D721Med (cell line): ENCODE measurements around the gene TMEM179.
"Not testable (repeated sequence)": the region's sequence is repeated elsewhere in the genome, so short reads cannot be mapped to it uniquely, and the experiment has no call there.

Experiments used
- DNase-seq: peaks from one replicate; pipeline ENCODE4 v3.0.0; 2011; ENCODE audit warnings: low spot score; ENCODE audit not compliant: insufficient read length
- FAIRE-seq: peaks from 2 replicates; lab custom pipeline; 2011; peaks lifted over from hg19 to GRCh38; lab: Jason Lieb, UNC
- TF ChIP-seq, protein P1 (sequence below): IDR thresholded peaks from 2 replicates; pipeline ENCODE4 v1.5.1; 2012; ENCODE audit warnings: mild to moderate bottlenecking, control low read depth; ENCODE audit not compliant: insufficient read depth; ENCODE audit errors: missing control alignments

The TMEM179 gene

DNA sequence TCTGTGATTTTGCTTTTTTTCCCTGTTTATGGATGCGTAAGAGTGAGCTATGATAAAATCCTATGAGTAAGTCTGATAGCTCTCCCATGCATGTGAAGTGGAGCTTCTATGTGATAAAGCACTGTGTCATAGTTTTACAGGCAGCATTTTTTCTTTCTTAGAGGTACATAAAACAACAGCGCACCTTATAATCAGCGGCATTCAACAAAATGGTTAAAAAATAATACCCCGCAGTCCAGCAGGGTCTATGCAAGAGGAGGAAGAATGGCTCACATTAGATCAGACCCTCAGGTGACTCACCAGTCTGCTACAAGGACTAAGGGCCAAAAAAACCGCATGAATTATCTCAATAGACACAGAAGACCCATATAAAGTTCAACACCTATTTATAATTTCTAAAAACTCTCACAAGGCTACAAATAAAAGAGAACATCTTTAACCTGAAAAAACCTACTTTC, 33.0 kb upstream of the TMEM179 start:
- no peak for DNase-seq
- FAIRE-seq, result no peak
- TF ChIP-seq, protein P1, sequence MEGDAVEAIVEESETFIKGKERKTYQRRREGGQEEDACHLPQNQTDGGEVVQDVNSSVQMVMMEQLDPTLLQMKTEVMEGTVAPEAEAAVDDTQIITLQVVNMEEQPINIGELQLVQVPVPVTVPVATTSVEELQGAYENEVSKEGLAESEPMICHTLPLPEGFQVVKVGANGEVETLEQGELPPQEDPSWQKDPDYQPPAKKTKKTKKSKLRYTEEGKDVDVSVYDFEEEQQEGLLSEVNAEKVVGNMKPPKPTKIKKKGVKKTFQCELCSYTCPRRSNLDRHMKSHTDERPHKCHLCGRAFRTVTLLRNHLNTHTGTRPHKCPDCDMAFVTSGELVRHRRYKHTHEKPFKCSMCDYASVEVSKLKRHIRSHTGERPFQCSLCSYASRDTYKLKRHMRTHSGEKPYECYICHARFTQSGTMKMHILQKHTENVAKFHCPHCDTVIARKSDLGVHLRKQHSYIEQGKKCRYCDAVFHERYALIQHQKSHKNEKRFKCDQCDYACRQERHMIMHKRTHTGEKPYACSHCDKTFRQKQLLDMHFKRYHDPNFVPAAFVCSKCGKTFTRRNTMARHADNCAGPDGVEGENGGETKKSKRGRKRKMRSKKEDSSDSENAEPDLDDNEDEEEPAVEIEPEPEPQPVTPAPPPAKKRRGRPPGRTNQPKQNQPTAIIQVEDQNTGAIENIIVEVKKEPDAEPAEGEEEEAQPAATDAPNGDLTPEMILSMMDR, result no peak

DNA sequence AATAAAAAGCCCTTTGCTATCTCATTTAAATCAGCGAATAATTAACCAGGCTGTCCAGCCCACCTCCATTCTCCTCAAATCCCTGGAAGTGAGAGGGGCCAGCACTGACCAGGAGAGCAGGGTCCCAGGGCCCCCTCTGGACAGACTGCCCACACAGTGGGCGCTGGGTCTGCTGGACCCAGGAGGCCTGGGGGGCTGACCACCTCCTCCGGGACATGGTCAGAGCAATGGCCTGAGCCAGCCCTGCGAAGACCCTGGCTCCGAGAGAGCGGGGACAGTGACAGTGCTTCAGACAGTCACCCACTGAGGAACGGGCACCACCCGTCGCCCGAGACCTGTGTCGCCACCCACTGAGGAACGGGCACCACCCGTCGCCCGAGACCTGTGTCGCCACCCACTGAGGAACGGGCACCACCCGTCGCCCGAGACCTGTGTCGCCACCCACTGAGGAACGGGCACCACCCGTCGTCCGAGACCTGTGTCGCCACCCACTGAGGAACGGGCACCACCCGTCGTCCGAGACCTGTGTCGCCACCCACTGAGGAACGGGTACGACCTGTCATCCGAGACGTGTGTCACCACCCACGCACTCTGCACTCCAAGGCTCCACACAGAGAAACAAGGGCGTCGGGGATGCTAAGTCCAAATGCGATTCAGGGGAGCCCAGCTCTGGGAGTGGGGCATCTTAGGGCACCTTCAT, 32.4 kb upstream of the TMEM179 start:
- not testable (repeated sequence) for FAIRE-seq, DNase-seq

DNA sequence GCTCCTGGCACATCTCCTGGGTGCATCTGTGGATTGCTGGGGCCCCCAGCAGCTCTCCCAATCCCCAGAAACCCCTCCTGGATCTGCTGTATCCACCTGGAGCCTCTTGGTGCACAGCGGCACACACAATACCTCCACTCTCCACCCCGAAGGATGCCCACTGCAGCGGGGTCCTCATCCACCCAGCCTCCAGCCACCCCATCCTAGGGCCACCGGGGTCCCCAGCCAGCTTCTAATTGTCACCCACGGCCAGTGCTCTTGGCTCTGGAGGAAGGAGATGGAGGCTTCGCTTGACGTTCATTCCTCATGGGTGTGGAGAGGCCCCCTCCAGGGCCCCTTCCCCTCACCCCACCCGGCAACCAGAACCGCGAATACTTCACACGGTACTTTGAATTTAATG, 31.6 kb upstream of the TMEM179 start:
- FAIRE-seq (no peak), DNase-seq (no peak)
- TF ChIP-seq, protein P1, result no peak

DNA sequence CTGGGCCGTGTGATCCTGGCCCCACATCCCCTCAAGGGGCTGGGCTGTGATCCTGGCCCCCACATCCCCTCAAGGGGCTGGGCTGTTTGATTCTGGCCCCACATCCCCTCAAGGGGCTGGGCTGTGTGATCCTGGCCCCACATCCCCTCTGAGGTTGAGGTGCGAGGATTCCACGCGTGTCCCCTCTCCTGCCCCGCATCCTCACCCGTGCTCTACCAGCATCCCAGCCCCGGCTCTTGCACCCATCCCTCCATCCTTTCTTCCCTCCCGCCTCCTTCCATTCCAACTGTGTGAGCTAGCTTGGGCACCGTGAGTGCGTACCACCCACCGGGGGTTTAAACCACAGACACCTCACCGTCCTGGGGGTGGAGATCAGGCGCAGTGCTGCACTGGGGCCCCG, 31.1 kb upstream of the TMEM179 start:
- FAIRE-seq, result no peak
- TF ChIP-seq, protein P1, result no peak
- DNase-seq, result no peak

DNA sequence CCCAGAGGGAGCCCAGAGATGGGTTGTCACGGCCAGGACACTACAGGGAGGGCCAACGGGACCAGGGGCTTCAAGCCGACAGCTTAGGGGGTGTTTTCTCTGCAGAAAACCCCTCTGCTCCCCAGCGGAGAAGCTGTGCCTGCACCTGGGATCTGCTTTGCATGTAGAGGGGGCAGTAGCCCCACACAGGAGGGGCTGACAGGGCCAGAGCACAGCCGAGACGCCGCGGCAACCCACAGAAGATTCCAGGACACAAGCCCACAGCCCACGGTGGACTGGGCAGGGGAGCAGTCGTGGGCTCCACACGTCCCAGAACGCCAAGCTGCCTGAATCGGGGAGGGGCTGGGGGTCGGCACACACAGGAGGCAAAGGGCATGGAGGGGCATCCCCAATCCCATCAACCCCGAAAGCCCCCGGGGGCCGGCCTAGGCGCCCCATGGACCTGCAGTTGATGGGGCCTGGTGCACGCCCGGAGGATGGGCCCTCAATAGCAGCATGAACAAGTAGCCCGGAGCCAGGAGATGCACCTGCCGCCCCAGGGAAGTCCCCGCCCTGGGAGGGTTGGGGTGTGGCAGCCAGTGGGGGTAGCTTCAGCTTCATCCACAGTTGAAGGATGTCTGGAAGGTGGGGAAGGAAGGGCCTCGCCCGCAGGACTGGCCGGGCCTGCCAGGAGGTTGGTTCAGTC, 30.5 kb upstream of the TMEM179 start:
- DNase-seq (no peak), FAIRE-seq (no peak)
- TF ChIP-seq, protein P1, result no peak

DNA sequence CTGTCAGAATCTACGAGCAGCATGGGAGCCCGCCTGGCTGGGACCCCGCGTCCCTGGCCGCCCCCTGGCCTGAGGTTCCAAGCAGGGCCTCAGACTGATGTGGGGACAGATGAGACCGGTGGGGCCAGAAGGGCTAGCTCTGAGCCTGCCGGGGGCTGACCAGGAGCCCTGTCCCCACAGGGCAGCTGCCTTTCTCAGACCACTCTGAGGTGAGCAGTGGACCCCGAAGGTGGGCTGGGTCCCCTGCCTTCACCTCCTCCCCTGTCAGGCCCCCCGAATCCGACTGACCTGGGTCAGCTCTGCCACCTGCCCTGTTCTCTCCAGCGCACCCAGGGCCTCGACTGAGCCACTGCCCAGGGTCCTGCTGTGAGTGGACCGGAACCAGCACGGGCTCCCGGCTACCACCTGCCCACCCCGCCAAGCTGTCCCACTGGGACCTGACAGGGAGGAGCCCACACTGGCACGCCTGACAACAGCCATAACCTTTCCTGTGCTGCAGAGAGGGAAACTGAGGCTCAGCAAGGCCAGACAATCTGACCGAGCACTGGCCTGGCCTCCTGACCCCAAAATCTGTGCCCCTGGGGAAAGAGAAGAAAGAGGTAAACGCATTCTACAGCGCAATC, 29.7 kb upstream of the TMEM179 start:
- FAIRE-seq (no peak), DNase-seq (no peak)
- TF ChIP-seq, protein P1, result no peak

DNA sequence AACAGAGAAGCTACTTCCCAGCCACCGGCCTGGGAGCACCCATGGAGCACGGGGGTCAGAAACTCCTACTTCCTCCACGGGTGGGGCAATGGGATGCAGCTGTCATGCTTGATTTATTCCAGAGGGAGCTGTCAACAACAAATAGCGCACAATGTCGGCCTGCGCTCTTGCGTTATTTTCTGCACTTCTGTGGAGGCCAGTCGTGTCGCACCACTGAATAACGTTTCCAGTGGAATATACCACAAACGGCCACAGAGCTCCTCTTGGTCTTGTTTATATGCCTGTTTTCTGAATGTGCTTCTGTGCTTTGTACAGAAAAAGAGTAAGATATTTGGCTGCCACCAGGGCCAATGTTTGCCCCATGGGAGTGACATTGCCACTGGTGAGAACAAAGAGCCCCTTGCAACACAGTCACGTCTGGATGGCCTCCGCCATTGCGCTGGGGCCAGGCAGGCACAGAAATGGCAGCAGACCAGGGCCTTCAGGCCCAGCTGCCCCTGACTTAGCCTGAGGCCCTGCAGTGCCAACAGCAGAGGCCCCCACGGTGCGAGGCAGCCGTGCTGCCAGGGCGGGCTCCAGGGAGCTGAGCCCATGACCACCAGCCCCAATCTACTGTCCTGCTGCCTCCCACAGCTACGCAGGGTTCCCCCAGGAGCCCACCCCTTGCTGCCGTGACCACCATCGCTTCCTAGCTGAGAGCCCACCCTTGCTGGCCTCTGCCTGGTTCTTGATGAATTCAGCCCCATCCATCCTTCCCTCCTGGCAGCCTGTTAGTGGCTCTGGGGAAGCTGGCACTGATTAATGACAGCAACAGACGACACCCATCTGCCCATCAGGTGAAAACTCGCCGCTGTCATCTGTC, 28.9 kb upstream of the TMEM179 start:
- TF ChIP-seq, protein P1, result no peak
- DNase-seq, result no peak
- no peak for FAIRE-seq
